HG03378 (cell line): Measurements from ENCODE around the gene NPIPB8.
"Not testable (repeated sequence)": the region's sequence is repeated elsewhere in the genome, so short reads cannot be mapped to it uniquely, and the experiment has no call there.

ENCODE experiments used
- ATAC-seq: cut with Tn5 transposase; IDR thresholded peaks from one replicate; pipeline ENCODE4 v1.9.1; 2021; ENCODE audit warnings: mild to moderate bottlenecking, moderate library complexity; ENCODE audit not compliant: unreplicated experiment

NPIPB8 gene

GRCh38 chr16:28623172-28623711 lies 14.6 kb upstream of the NPIPB8 start:
- ATAC-seq: no peak

GRCh38 chr16:28630905-28631304 lies 7.0 kb upstream of the NPIPB8 start:
- not testable (repeated sequence) for ATAC-seq

GRCh38 chr16:28636093-28636823 lies 1.6 kb upstream of the NPIPB8 start:
- not testable (repeated sequence) for ATAC-seq

GRCh38 chr16:28638359-28638758 lies 494 bp downstream of the NPIPB8 start:
- ATAC-seq: not testable (repeated sequence)

- ATAC-seq: not testable (repeated sequence)
Measured at GRCh38 chr16:28639959-28640358, 2.1 kb downstream of the NPIPB8 start.

GRCh38 chr16:28666264-28666663 lies 28.4 kb downstream of the NPIPB8 start:
- ATAC-seq: not testable (repeated sequence)

- ATAC-seq: not testable (repeated sequence)
Measured at GRCh38 chr16:28667480-28667879, 29.6 kb downstream of the NPIPB8 start.

- not testable (repeated sequence) for ATAC-seq
Measured at GRCh38 chr16:28668199-28668598, 30.3 kb downstream of the NPIPB8 start.

- not testable (repeated sequence) for ATAC-seq
Measured at GRCh38 chr16:28688327-28688952, 50.6 kb downstream of the NPIPB8 start.

- ATAC-seq: not testable (repeated sequence)
Measured at GRCh38 chr16:28689425-28689824, 51.6 kb downstream of the NPIPB8 start.

GRCh38 chr16:28691722-28692121 lies 53.9 kb downstream of the NPIPB8 start:
- ATAC-seq: not testable (repeated sequence)

- not testable (repeated sequence) for ATAC-seq
Measured at GRCh38 chr16:28693257-28693950, 55.5 kb downstream of the NPIPB8 start.

GRCh38 chr16:28699792-28700191 lies 61.9 kb downstream of the NPIPB8 start:
- ATAC-seq: not testable (repeated sequence)

GRCh38 chr16:28700349-28700748 lies 62.5 kb downstream of the NPIPB8 start:
- not testable (repeated sequence) for ATAC-seq

GRCh38 chr16:28701384-28701783 lies 63.5 kb downstream of the NPIPB8 start:
- ATAC-seq: not testable (repeated sequence)

- ATAC-seq: not testable (repeated sequence)
Measured at GRCh38 chr16:28704246-28704645, 66.4 kb downstream of the NPIPB8 start.
